ENCODE measurements around the gene TFPT. TPM values are rescaled to one million over a fixed set of nuclear protein-coding genes. Genes with fewer than 3 reads are reported as not detected.
A peak's percentile ranks its signal among the peaks of the same experiment; 100 is the strongest.
"Not testable (repeated sequence)": the region's sequence is repeated elsewhere in the genome, so short reads cannot be mapped to it uniquely, and the experiment has no call there.

TFPT gene
- total RNA-seq, 1 experiment from 2014 or later = 34.2 TPM

- DNase-seq = no peak
- intact Hi-C loops (cut with micrococcal nuclease; ENCODE audit: unreplicated experiment) = no loop called here
- BruUV-seq (replicated peaks) = no TSS peak
- Mint-ChIP-seq H3K9me3 (ENCODE audit: low read depth, unreplicated experiment) (no peaks in the 10 kb centered on the region), H3K36me3 (ENCODE audit: insufficient read depth, unreplicated experiment) (peaks cover 53% of the 10 kb centered on the region), H3K4me3 (ENCODE audit: low read depth, unreplicated experiment) (no peak overlapping the region), H3K4me1 (ENCODE audit: low read depth, unreplicated experiment) (peaks cover 7% of the 10 kb centered on the region), H3K27ac (ENCODE audit: unreplicated experiment) (no peak overlapping the region), H3K27me3 (ENCODE audit: unreplicated experiment) (no peaks in the 10 kb centered on the region)
- CTCF ChIA-PET = no interaction called here
- TF ChIP-seq, protein P1, sequence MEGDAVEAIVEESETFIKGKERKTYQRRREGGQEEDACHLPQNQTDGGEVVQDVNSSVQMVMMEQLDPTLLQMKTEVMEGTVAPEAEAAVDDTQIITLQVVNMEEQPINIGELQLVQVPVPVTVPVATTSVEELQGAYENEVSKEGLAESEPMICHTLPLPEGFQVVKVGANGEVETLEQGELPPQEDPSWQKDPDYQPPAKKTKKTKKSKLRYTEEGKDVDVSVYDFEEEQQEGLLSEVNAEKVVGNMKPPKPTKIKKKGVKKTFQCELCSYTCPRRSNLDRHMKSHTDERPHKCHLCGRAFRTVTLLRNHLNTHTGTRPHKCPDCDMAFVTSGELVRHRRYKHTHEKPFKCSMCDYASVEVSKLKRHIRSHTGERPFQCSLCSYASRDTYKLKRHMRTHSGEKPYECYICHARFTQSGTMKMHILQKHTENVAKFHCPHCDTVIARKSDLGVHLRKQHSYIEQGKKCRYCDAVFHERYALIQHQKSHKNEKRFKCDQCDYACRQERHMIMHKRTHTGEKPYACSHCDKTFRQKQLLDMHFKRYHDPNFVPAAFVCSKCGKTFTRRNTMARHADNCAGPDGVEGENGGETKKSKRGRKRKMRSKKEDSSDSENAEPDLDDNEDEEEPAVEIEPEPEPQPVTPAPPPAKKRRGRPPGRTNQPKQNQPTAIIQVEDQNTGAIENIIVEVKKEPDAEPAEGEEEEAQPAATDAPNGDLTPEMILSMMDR (IDR thresholded peaks at IDR 0.05; ENCODE audit: unreplicated experiment) = no peak
These were observed 10.3 kb downstream of the TFPT start for GRCh38 chr19:54104998-54105715.

GRCh38 chr19:54102421-54103169 lies 12.9 kb downstream of the TFPT start, which contains the start of gene NDUFA3:
Gene NDUFA3, plus strand, starts transcription at chr19:54102855. Its CDS starts 24 bp downstream, at chr19:54102879.
- BruUV-seq (replicated peaks) = TSS peak; percentile 91
- TF ChIP-seq, protein P1 (IDR thresholded peaks at IDR 0.05; ENCODE audit: unreplicated experiment) = no peak
- DNase-seq = peak; percentile 98
- Mint-ChIP-seq H3K4me1 (ENCODE audit: low read depth, unreplicated experiment) (peaks cover 7% of the 10 kb centered on the region), H3K36me3 (ENCODE audit: insufficient read depth, unreplicated experiment) (peaks cover 39% of the 10 kb centered on the region), H3K9me3 (ENCODE audit: low read depth, unreplicated experiment) (no peaks in the 10 kb centered on the region), H3K27ac (ENCODE audit: unreplicated experiment) (peak within 1 kb of the TSS; percentile 83), H3K27me3 (ENCODE audit: unreplicated experiment) (no peaks in the 10 kb centered on the region), H3K4me3 (ENCODE audit: low read depth, unreplicated experiment) (peak within 1 kb of the TSS; percentile 99)
- intact Hi-C loops (cut with micrococcal nuclease; ENCODE audit: unreplicated experiment) = no loop called here
- CTCF ChIA-PET = no interaction called here

- CTCF ChIA-PET = interaction anchor here (0.5 kb wide), 1 partner anchor 260 kb away, joined by 3 read pairs; no protein-coding TSS in a partner anchor
- Mint-ChIP-seq H3K4me3 (ENCODE audit: low read depth, unreplicated experiment) (peak within 1 kb of the TSS; percentile 24), H3K27me3 (ENCODE audit: unreplicated experiment) (peaks cover 16% of the 10 kb centered on the region)
These were observed 14.9 kb downstream of the TFPT start, which contains the start of gene OSCAR for GRCh38 chr19:54100561-54100960. Gene OSCAR, minus strand, starts transcription at chr19:54100803. Its CDS starts 11 bp downstream, at chr19:54100792.

DNA sequence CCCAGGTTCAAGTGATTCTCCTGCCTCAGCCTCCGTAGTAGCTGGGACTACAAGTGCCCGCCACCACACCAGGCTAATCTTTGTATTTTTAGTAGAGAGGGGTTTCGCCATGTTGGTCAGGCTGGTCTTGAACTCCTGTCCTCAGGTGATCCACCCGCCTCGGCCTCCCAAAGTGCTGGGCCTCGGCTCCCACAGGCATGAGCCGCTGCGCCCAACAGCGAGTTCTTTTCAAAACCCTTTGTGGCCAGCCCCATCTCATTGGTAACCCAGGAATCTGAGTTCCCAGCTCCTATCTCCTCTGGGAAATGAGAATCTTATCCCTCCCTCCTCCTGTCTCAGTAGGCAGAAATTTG lies 15.6 kb downstream of the TFPT start:
- H3K9me3 Mint-ChIP-seq (ENCODE audit: low read depth, unreplicated experiment); BruUV-seq (replicated peaks); DNase-seq; H3K4me3 Mint-ChIP-seq (ENCODE audit: low read depth, unreplicated experiment); H3K27ac Mint-ChIP-seq (ENCODE audit: unreplicated experiment): not testable (repeated sequence)
- peaks cover 32% of the 10 kb centered on the region for H3K36me3 Mint-ChIP-seq (ENCODE audit: insufficient read depth, unreplicated experiment)
- peaks cover 18% of the 10 kb centered on the region for H3K27me3 Mint-ChIP-seq (ENCODE audit: unreplicated experiment)
- intact Hi-C loops (cut with micrococcal nuclease; ENCODE audit: unreplicated experiment) = loop anchor here (10.0 kb wide), 1 partner anchor 295 kb away; no protein-coding TSS in a partner anchor
- peaks cover 22% of the 10 kb centered on the region for H3K4me1 Mint-ChIP-seq (ENCODE audit: low read depth, unreplicated experiment)
- CTCF ChIA-PET = interaction anchor here (0.5 kb wide), 1 partner anchor 259 kb away, joined by 3 read pairs; no protein-coding TSS in a partner anchor

More at GRCh38 chr19:54100561-54100960, 14.9 kb downstream of the TFPT start, which contains the start of gene OSCAR:
- no TSS peak for BruUV-seq (replicated peaks)
- H3K9me3 Mint-ChIP-seq (ENCODE audit: low read depth, unreplicated experiment) = no peaks in the 10 kb centered on the region
- intact Hi-C loops (cut with micrococcal nuclease; ENCODE audit: unreplicated experiment) = no loop called here
- H3K27ac Mint-ChIP-seq (ENCODE audit: unreplicated experiment) = peak within 1 kb of the TSS; percentile 3
- peaks cover 34% of the 10 kb centered on the region for H3K36me3 Mint-ChIP-seq (ENCODE audit: insufficient read depth, unreplicated experiment)
- no peak for DNase-seq
- TF ChIP-seq, protein P1 (IDR thresholded peaks at IDR 0.05; ENCODE audit: unreplicated experiment) = no peak
- peaks cover 22% of the 10 kb centered on the region for H3K4me1 Mint-ChIP-seq (ENCODE audit: low read depth, unreplicated experiment)

Data from Calu3 (cell line).